ENCODE measurements around the gene UCMA.
"Not testable (repeated sequence)": the region's sequence is repeated elsewhere in the genome, so short reads cannot be mapped to it uniquely, and the experiment has no call there.

Gene UCMA

GRCh38 chr10:13234172-13234571, at the start of gene UCMA:
UCMA (minus strand) TSS chr10:13234374; CDS start chr10:13234258, 116 bp downstream.
- no peak for DNase-seq (ENCODE audit: low read depth)

GRCh38 chr10:13282348-13282747, 48.2 kb upstream of the UCMA start:
- not testable (repeated sequence) for DNase-seq (ENCODE audit: low read depth)

- DNase-seq (ENCODE audit: low read depth), result no peak
These were observed 42.7 kb upstream of the UCMA start for GRCh38 chr10:13276749-13277365.

GRCh38 chr10:13276146-13276545, 42.0 kb upstream of the UCMA start:
- DNase-seq (ENCODE audit: low read depth), result not testable (repeated sequence)

GRCh38 chr10:13272164-13272571, 38.0 kb upstream of the UCMA start:
- DNase-seq (ENCODE audit: low read depth), result no peak

GRCh38 chr10:13271552-13272163, 37.5 kb upstream of the UCMA start:
- DNase-seq (ENCODE audit: low read depth), result no peak

GRCh38 chr10:13270877-13271551, 36.8 kb upstream of the UCMA start:
- no peak for DNase-seq (ENCODE audit: low read depth)

- DNase-seq (ENCODE audit: low read depth), result no peak
These were observed 34.7 kb upstream of the UCMA start for GRCh38 chr10:13268841-13269240.

- DNase-seq (ENCODE audit: low read depth), result no peak
These were observed 34.1 kb upstream of the UCMA start for GRCh38 chr10:13268310-13268709.

GRCh38 chr10:13263591-13263990, 29.4 kb upstream of the UCMA start:
- DNase-seq (ENCODE audit: low read depth), result no peak

- DNase-seq (ENCODE audit: low read depth), result no peak
These were observed 28.3 kb upstream of the UCMA start for GRCh38 chr10:13262433-13262832.

GRCh38 chr10:13257621-13258140, 23.5 kb upstream of the UCMA start:
- DNase-seq (ENCODE audit: low read depth), result no peak

GRCh38 chr10:13256627-13257026, 22.5 kb upstream of the UCMA start:
- DNase-seq (ENCODE audit: low read depth), result no peak

GRCh38 chr10:13253726-13254125, 19.6 kb upstream of the UCMA start:
- no peak for DNase-seq (ENCODE audit: low read depth)

GRCh38 chr10:13247784-13248183, 13.6 kb upstream of the UCMA start:
- no peak for DNase-seq (ENCODE audit: low read depth)

- DNase-seq (ENCODE audit: low read depth), result no peak
These were observed 13.1 kb upstream of the UCMA start for GRCh38 chr10:13247246-13247645.

- not testable (repeated sequence) for DNase-seq (ENCODE audit: low read depth)
These were observed 8.1 kb upstream of the UCMA start for GRCh38 chr10:13242260-13242659.

- no peak for DNase-seq (ENCODE audit: low read depth)
These were observed 7.4 kb upstream of the UCMA start for GRCh38 chr10:13241613-13242012.

- no peak for DNase-seq (ENCODE audit: low read depth)
These were observed 5.7 kb upstream of the UCMA start for GRCh38 chr10:13239923-13240322.

GRCh38 chr10:13238271-13239077, 4.3 kb upstream of the UCMA start:
- DNase-seq (ENCODE audit: low read depth), result no peak

- no peak for DNase-seq (ENCODE audit: low read depth)
These were observed 2.5 kb upstream of the UCMA start for GRCh38 chr10:13236638-13237037.

- not testable (repeated sequence) for DNase-seq (ENCODE audit: low read depth)
These were observed 562 bp upstream of the UCMA start for GRCh38 chr10:13234736-13235135.
